H1 (cell line): Measurements from ENCODE around the gene SH2B3. TPM values are rescaled to one million over a fixed set of nuclear protein-coding genes. Genes with fewer than 3 reads are reported as not detected.

ENCODE experiments used
- CTCF ChIA-PET: fragments of 300-600 bp; sonication (Branson Sonifier 250); formaldehyde crosslinking; loops from one replicate; lab custom pipeline; 2021; ENCODE audit not compliant: partially characterized antibody; lab: Charles Lee
- POLR2A ChIA-PET: fragments of 300-600 bp; sonication (Branson Sonifier 250); formaldehyde crosslinking; loops from one replicate; lab custom pipeline; 2021; ENCODE audit warnings: inconsistent platforms; ENCODE audit not compliant: partially characterized antibody; lab: Charles Lee
- DNase-seq, 2 experiments: peaks; one replicate each; pipeline versions ENCODE4 v3.0.0 to v3.0.0-alpha.2; 2010 to 2022; ENCODE audit warnings: low spot score in 2 of 2, low read depth in 1 of 2, mixed read lengths in 1 of 2
- FAIRE-seq: peaks from 2 replicates; lab custom pipeline; 2011; peaks lifted over from hg19 to GRCh38; lab: Jason Lieb, UNC
- H2AFZ ChIP-seq: 2 replicates; pipeline ENCODE4 v1.8.1; 2012; ENCODE audit warnings: low read length, inconsistent platforms
- H2AK5ac ChIP-seq: 2 replicates; pipeline ENCODE4 v1.6.1; 2013; ENCODE audit warnings: low read depth, low read length
- H2BK120ac ChIP-seq: replicated peaks from 2 replicates; pipeline ENCODE3; 2013; ENCODE audit warnings: low read depth, low read length, inconsistent platforms
- H2BK12ac ChIP-seq: 2 replicates; pipeline ENCODE4 v1.6.1; 2013; ENCODE audit warnings: low read depth, low read length
- H2BK15ac ChIP-seq: 2 replicates; pipeline ENCODE4 v1.6.1; 2013; ENCODE audit warnings: low read length
- H2BK20ac ChIP-seq: 2 replicates; pipeline ENCODE4 v1.6.1; 2013; ENCODE audit warnings: low read length
- H2BK5ac ChIP-seq: 2 replicates; pipeline ENCODE4 v1.6.1; 2013; ENCODE audit warnings: low read depth, low read length
- H3K14ac ChIP-seq: 2 replicates; pipeline ENCODE4 v1.6.1; 2013; ENCODE audit warnings: inconsistent platforms; ENCODE audit not compliant: insufficient read length
- H3K18ac ChIP-seq: 2 replicates; pipeline ENCODE4 v1.6.1; 2013; ENCODE audit warnings: low read length; ENCODE audit errors: extremely low read depth
- H3K23ac ChIP-seq: 2 replicates; pipeline ENCODE4 v1.6.1; 2013; ENCODE audit warnings: inconsistent platforms; ENCODE audit not compliant: insufficient read length
- H3K23me2 ChIP-seq: 2 replicates; pipeline ENCODE4 v1.6.1; 2013; ENCODE audit warnings: low read depth, low read length
- H3K27ac ChIP-seq: 2 replicates; pipeline ENCODE4 v1.6.1; 2011; ENCODE audit warnings: low read depth, low read length, inconsistent platforms
- H3K27me3 ChIP-seq, 4 experiments: replicated peaks in 1 of 4; 1 replicate in 1 of 4; 2 replicates in 3 of 4; pipeline versions ENCODE4 v1.6.1 to v1.8.1; 2011 to 2013; ENCODE audit warnings: low read length in 3 of 4, mild to moderate bottlenecking in 3 of 4, inconsistent platforms in 2 of 4, mixed read lengths in 2 of 4, moderate library complexity in 1 of 4; ENCODE audit not compliant: control insufficient read depth in 3 of 4, insufficient read depth in 3 of 4; ENCODE audit errors: extremely low read depth in 1 of 4
- H3K36me3 ChIP-seq, 4 experiments: 2 replicates each; pipeline versions ENCODE4 v1.6.1 to v1.8.1; 2011 to 2013; ENCODE audit warnings: mild to moderate bottlenecking in 4 of 4, low read length in 3 of 4, moderate library complexity in 2 of 4, control low read depth in 1 of 4, inconsistent platforms in 1 of 4; ENCODE audit not compliant: insufficient read depth in 4 of 4, control insufficient read depth in 2 of 4
- H3K4ac ChIP-seq: replicated peaks from 2 replicates; pipeline ENCODE3; 2013; ENCODE audit warnings: low read length, low read depth, mixed read lengths, inconsistent platforms; ENCODE audit not compliant: insufficient read length
- H3K4me1 ChIP-seq, 4 experiments: replicated peaks in 1 of 4; 1 replicate in 1 of 4; 2 replicates in 3 of 4; pipeline versions ENCODE4 v1.6.1 to v1.8.1; 2011 to 2013; ENCODE audit warnings: low read length in 3 of 4, inconsistent platforms in 2 of 4, mixed read lengths in 1 of 4; ENCODE audit not compliant: insufficient read depth in 4 of 4, control insufficient read depth in 3 of 4
- H3K4me2 ChIP-seq, 2 experiments: 2 replicates each; pipeline versions ENCODE4 v1.6.1 to v1.8.1; 2011 to 2013; ENCODE audit warnings: low read depth in 2 of 2, low read length in 2 of 2, control low read depth in 1 of 2, inconsistent platforms in 1 of 2, mild to moderate bottlenecking in 1 of 2; ENCODE audit not compliant: insufficient read depth in 1 of 2
- H3K4me3 ChIP-seq, 4 experiments: fragments of 200-600, 300-600 bp in 1 of 4; sonication (generic), shearing (Covaris generic), sonication (Bioruptor Twin) in 1 of 4; 2 replicates each; pipeline versions ENCODE4 v1.5.1 to v1.8.1; 2011 to 2016; ENCODE audit warnings: low read length in 4 of 4, low read depth in 3 of 4, control low read depth in 2 of 4, inconsistent platforms in 2 of 4, mild to moderate bottlenecking in 2 of 4, mixed read lengths in 1 of 4, moderate library complexity in 1 of 4; ENCODE audit not compliant: insufficient read depth in 2 of 4; ENCODE audit errors: extremely low read depth in 1 of 4
- H3K56ac ChIP-seq: replicated peaks from 2 replicates; pipeline ENCODE3; 2013; ENCODE audit warnings: low read depth, mild to moderate bottlenecking, mixed read lengths, low read length, inconsistent platforms; ENCODE audit not compliant: insufficient read length
- H3K79me1 ChIP-seq: 2 replicates; pipeline ENCODE4 v1.6.1; 2013; ENCODE audit warnings: low read depth, low read length, control low read depth
- H3K79me2 ChIP-seq, 2 experiments: 2 replicates each; pipeline versions ENCODE4 v1.6.1 to v1.8.1; 2012 to 2013; ENCODE audit warnings: low read length in 2 of 2, mild to moderate bottlenecking in 2 of 2, inconsistent platforms in 1 of 2; ENCODE audit not compliant: insufficient read depth in 2 of 2, control insufficient read depth in 1 of 2
- H3K9ac ChIP-seq, 4 experiments: replicated peaks in 1 of 4; 1 replicate in 1 of 4; 2 replicates in 3 of 4; pipeline versions ENCODE4 v1.6.1 to v1.8.1; 2011 to 2013; ENCODE audit warnings: low read depth in 3 of 4, low read length in 3 of 4, control low read depth in 2 of 4, mild to moderate bottlenecking in 2 of 4, moderate library complexity in 2 of 4, inconsistent platforms in 1 of 4; ENCODE audit errors: extremely low read depth in 1 of 4
- H3K9me3 ChIP-seq, 2 experiments: 2 replicates each; pipeline versions ENCODE4 v1.6.1 to v1.8.1; 2012 to 2013; ENCODE audit warnings: mild to moderate bottlenecking in 2 of 2, moderate library complexity in 2 of 2, control low read depth in 1 of 2, inconsistent platforms in 1 of 2, low read depth in 1 of 2, low read length in 1 of 2, mixed read lengths in 1 of 2; ENCODE audit not compliant: insufficient read depth in 2 of 2
- H4K20me1 ChIP-seq, 2 experiments: replicated peaks in 1 of 2; 2 replicates each; pipeline versions ENCODE3 to v1.8.1; 2011 to 2013; ENCODE audit warnings: inconsistent platforms in 2 of 2, low read length in 2 of 2, mild to moderate bottlenecking in 1 of 2; ENCODE audit not compliant: insufficient read depth in 2 of 2, control insufficient read depth in 1 of 2
- H4K5ac ChIP-seq: 2 replicates; pipeline ENCODE4 v1.6.1; 2013; ENCODE audit warnings: low read length, low read depth, mixed read lengths, inconsistent platforms; ENCODE audit not compliant: insufficient read length
- H4K8ac ChIP-seq: 2 replicates; pipeline ENCODE4 v1.8.0; 2013; ENCODE audit warnings: mild to moderate bottlenecking, moderate library complexity, low read length, inconsistent platforms; ENCODE audit not compliant: insufficient read depth; ENCODE audit errors: extremely low read depth
- H4K91ac ChIP-seq: replicated peaks from 2 replicates; pipeline ENCODE3; 2013; ENCODE audit warnings: low read length, mixed read lengths, inconsistent platforms; ENCODE audit not compliant: insufficient read length
- ATF3 ChIP-seq: IDR thresholded peaks from 2 replicates; pipeline ENCODE4 v1.6.1; 2011; ENCODE audit warnings: low read depth, mild to moderate bottlenecking, low read length; ENCODE audit not compliant: insufficient read depth
- BCL11A ChIP-seq, 2 experiments: IDR thresholded peaks; one replicate each; pipeline ENCODE4 v1.6.1; 2011; ENCODE audit warnings: low read depth in 2 of 2, low read length in 2 of 2, mild to moderate bottlenecking in 2 of 2
- CBX5 ChIP-seq: fragments of 300-800, 300-1000 bp; sonication (generic); IDR thresholded peaks from 2 replicates; pipeline ENCODE4 v1.7.1; 2016; ENCODE audit warnings: antibody characterized with exemption, low read length, low read depth
- CHD2 ChIP-seq: IDR thresholded peaks from 2 replicates; pipeline ENCODE4 v1.6.1; 2012; ENCODE audit warnings: low read length, improper control_type of control experiment
- GABPA ChIP-seq: IDR thresholded peaks from 2 replicates; pipeline ENCODE4 v1.6.1; 2011; ENCODE audit warnings: mild to moderate bottlenecking, low read length, moderate library complexity, borderline replicate concordance; ENCODE audit not compliant: insufficient read depth
- KDM4A ChIP-seq: IDR thresholded peaks from one replicate; pipeline ENCODE4 v1.7.1; 2012; ENCODE audit warnings: low read depth, mild to moderate bottlenecking, moderate library complexity, low read length, inconsistent platforms; ENCODE audit not compliant: severe bottlenecking
- POU5F1 ChIP-seq: IDR thresholded peaks from 2 replicates; pipeline ENCODE4 v1.6.1; 2011; ENCODE audit warnings: low read depth, mild to moderate bottlenecking, low read length, moderate library complexity
- SAP30 ChIP-seq: fragments of 300-600 bp; sonication (generic); IDR thresholded peaks from 2 replicates; pipeline ENCODE4 v1.7.1; 2012; ENCODE audit warnings: low read length, moderate library complexity, mild to moderate bottlenecking, inconsistent platforms; ENCODE audit not compliant: insufficient read depth, insufficient replicate concordance
- SIX5 ChIP-seq: IDR thresholded peaks from 2 replicates; pipeline ENCODE4 v1.6.1; 2011; ENCODE audit warnings: mild to moderate bottlenecking, low read depth, low read length
- ZNF274 ChIP-seq: IDR thresholded peaks from 2 replicates; pipeline ENCODE4 v1.7.0; 2012; ENCODE audit warnings: low read length, borderline replicate concordance; ENCODE audit errors: extremely low read depth
- WGBS, 2 experiments: shearing (Covaris generic) in 1 of 2; methylation state at CpG; one replicate each; pipeline versions ENCODE4 v1.1.6 to v1.1.7; 2013 to 2015; ENCODE audit warnings: low lambda C conversion rate in 2 of 2, mixed read lengths in 2 of 2, inconsistent platforms in 1 of 2, low coverage in 1 of 2, missing lambda C conversion rate in 1 of 2; ENCODE audit not compliant: insufficient replicate concordance in 2 of 2, insufficient coverage in 1 of 2, insufficient read length in 1 of 2; ENCODE audit errors: extremely low coverage in 1 of 2, missing lambda C conversion rate in 1 of 2; 5-methylcytosine and 5-hydroxymethylcytosine counted together
- polyA plus RNA-seq, 7 experiments: library from polyadenylated mRNA; depleted of rRNA in 3 of 7; stranded (reverse) in 5 of 7; unstranded in 2 of 7; fragments of >200 nt in 5 of 7; fragments of 200-250 nt in 2 of 7; gene quantifications; 1 replicate in 5 of 7; 2 replicates in 1 of 7; 4 replicates in 1 of 7; pipeline versions ENCODE4 v1.2.1 to v1.2.3, GENCODE V29; 2011 to 2013; ENCODE audit warnings: missing spikeins in 2 of 7, mixed read lengths in 2 of 7
- total RNA-seq: library from RNA; stranded (reverse); fragmentation: NEBNext Ultra II Directional; extraction: Animal tissue kit (Norgen Biotek cat#: 25700); gene quantifications from 2 replicates; pipeline ENCODE4 v1.2.1, GENCODE V29; 2021

SH2B3 gene
- total and polyA plus RNA-seq, 2 of the 8 experiments (the other 6 are each of a cell fraction or from before 2014, with no cell fraction given): 20.8 to 34.1 TPM

GRCh38 chr12:111404362-111405148 lies 1.2 kb upstream of the SH2B3 start:
- Histone ChIP-seq H3K23ac (no peak overlapping the region), H2AFZ (peak overlapping the region; percentile 33; the same call in 1 of the 2 replicates), H2BK5ac (peak overlapping the region; percentile 88), H3K9ac (peak overlapping the region; percentile 14 to 48 (median 38); a peak in 6 of 7 replicates), H3K23me2 (peaks cover 11% of the 10 kb centered on the region; the same call in 1 of the 2 replicates), H2BK120ac (peak overlapping the region; percentile 85), H2BK20ac (peak overlapping the region; percentile 97; the same call in 1 of the 2 replicates), H3K4me3 (peak overlapping the region; percentile 40 to 93 (median 56)), H2BK15ac (no peak overlapping the region), H3K4me1 (peaks cover 5 to 41% (median 25%) of the 10 kb centered on the region in 4 experiments), H3K4me2 (peak overlapping the region; percentile 77 to 79), H3K14ac (no peak overlapping the region), H2BK12ac (peak overlapping the region; percentile 88), H3K79me1 (peaks cover 10% of the 10 kb centered on the region), H4K91ac (peak overlapping the region; percentile 95), H3K36me3 (no peaks in the 10 kb centered on the region), H3K27me3 (no peaks in the 10 kb centered on the region), H4K20me1 (peaks cover 4 to 9% of the 10 kb centered on the region in 2 experiments), H3K56ac (no peak overlapping the region), H3K27ac (peak overlapping the region; percentile 87), H4K8ac (peak overlapping the region; percentile 92; the same call in 1 of the 2 replicates), H4K5ac (peak overlapping the region; percentile 90), H3K9me3 (no peaks in the 10 kb centered on the region), H2AK5ac (peak overlapping the region; percentile 93), H3K79me2 (peaks cover 31 to 36% of the 10 kb centered on the region in 2 experiments), H3K4ac (no peak overlapping the region), H3K18ac (peak overlapping the region; percentile 97)
- 29% methylated on average over 20 of the region's 21 CpGs; no CpG with 5 or more reads in 1 of the 2 experiments for WGBS, 2 experiments
- FAIRE-seq (no peak), DNase-seq (no peak)
- CTCF ChIA-PET: interaction anchor here (0.6 to 22.8 kb wide), 9 partner anchors 8 to 94 kb away, joined by 3 to 838 read pairs (median 3); no protein-coding TSS in a partner anchor
- POLR2A ChIA-PET: interaction anchor here (0.6 to 6.4 kb wide), 24 partner anchors 8 to 609 kb away, joined by 3 to 64 read pairs (median 5); partner anchors contain the start of genes ACAD10, ATXN2, BRAP and ERP29
- TF ChIP-seq POU5F1: no peak
- TF ChIP-seq SAP30: no peak
- TF ChIP-seq KDM4A: no peak
- no peak for TF ChIP-seq BCL11A (IDR thresholded peaks at IDR 0.05; ENCODE audit: low read depth in 2 of 2, low read length in 2 of 2)
- no peak for TF ChIP-seq CHD2
- TF ChIP-seq CBX5: no peak
- no peak for TF ChIP-seq ZNF274
- TF ChIP-seq ATF3: no peak
- no peak for TF ChIP-seq GABPA
- TF ChIP-seq SIX5: no peak
